Vagina (tissue), 2 donors: Measurements from ENCODE around the gene SLC19A1.

Source experiments
- POLR2A ChIP-seq, 2 donors: fragments of 450-650 bp; IDR thresholded peaks; one replicate each; pipeline ENCODE4 v1.6.1; 2017; ENCODE audit warnings: antibody characterized with exemption in 2 of 2, mild to moderate bottlenecking in 2 of 2, moderate library complexity in 2 of 2
- POLR2AphosphoS5 ChIP-seq, 2 donors: sonication (generic); formaldehyde crosslinking; IDR thresholded peaks; one replicate each; pipeline ENCODE4 v1.9.0; 2017; ENCODE audit warnings: antibody characterized with exemption in 2 of 2, mild to moderate bottlenecking in 2 of 2, low read depth in 1 of 2; ENCODE audit not compliant: insufficient read depth in 1 of 2

GRCh38 chr21:45478115-45478801 is 64.0 kb downstream of the SLC19A1 start:
- TF ChIP-seq POLR2A (IDR thresholded peaks at IDR 0.05) = no peak
- no peak for TF ChIP-seq POLR2AphosphoS5 (IDR thresholded peaks at IDR 0.05; ENCODE audit: insufficient read depth in 1 of 2, low read depth in 1 of 2)
